ENCODE results near the gene SLC15A3. TPM values are rescaled to one million over a fixed set of nuclear protein-coding genes. Genes with fewer than 3 reads are reported as not detected.

Gene SLC15A3
- polyA plus RNA-seq, 1 of the 3 experiments (the other 2 are of a cell fraction): not detected

- no peak overlapping the region for H2AFZ ChIP-seq (ENCODE audit: low read depth)
- no peak overlapping the region for H3K4me2 ChIP-seq
- H3K27ac ChIP-seq (ENCODE audit: low read depth in 2 of 2, low read length in 1 of 2): no peak overlapping the region
- CTCF ChIA-PET: interaction anchor here (0.7 to 1.3 kb wide), 2 partner anchors 13 to 17 kb away, joined by 3 to 4 read pairs; no protein-coding TSS in a partner anchor
- H3K9ac ChIP-seq: no peak overlapping the region
- 89% methylated on average over 3 of the region's 3 CpGs for WGBS (ENCODE audit: low lambda C conversion rate)
- H3F3A ChIP-seq (replicated peaks; ENCODE audit: insufficient read depth): no peaks in the 10 kb centered on the region
- no peaks in the 10 kb centered on the region for H3K4me1 ChIP-seq (ENCODE audit: control insufficient read depth in 1 of 2, insufficient read depth in 2 of 2, low read depth in 1 of 2, low read length in 1 of 2)
- POLR2A ChIA-PET: no interaction called here
- TF ChIP-seq RAD21 (IDR thresholded peaks at IDR 0.05; ENCODE audit: low read length): no peak
- TF ChIP-seq JUND (IDR thresholded peaks at IDR 0.05): no peak
- no peak for TF ChIP-seq RCOR1 (IDR thresholded peaks at IDR 0.05; ENCODE audit: low read length)
- TF ChIP-seq POLR2AphosphoS5 (IDR thresholded peaks at IDR 0.05; ENCODE audit: low read depth, low read length): no peak
- no peak for TF ChIP-seq MXI1 (IDR thresholded peaks at IDR 0.05; ENCODE audit: low read depth, low read length)
- TF ChIP-seq EP300 (IDR thresholded peaks at IDR 0.05; ENCODE audit: borderline replicate concordance in 1 of 2, low read depth in 1 of 2, low read length in 1 of 2): no peak
- no peak for TF ChIP-seq TEAD4 (IDR thresholded peaks at IDR 0.05; ENCODE audit: borderline replicate concordance, insufficient read depth)
- no peak for DNase-seq
- no peaks in the 10 kb centered on the region for H4K20me1 ChIP-seq (ENCODE audit: insufficient read depth)
- no peaks in the 10 kb centered on the region for H3K79me2 ChIP-seq (ENCODE audit: insufficient read depth)
- no peak overlapping the region for H3K4me3 ChIP-seq (ENCODE audit: low read depth in 2 of 2, low read length in 1 of 2)
- no peaks in the 10 kb centered on the region for H3K9me2 ChIP-seq
- H3K27me3 ChIP-seq (ENCODE audit: insufficient read depth): no peaks in the 10 kb centered on the region
- no peaks in the 10 kb centered on the region for H3K9me3 ChIP-seq
- H3K36me3 ChIP-seq (replicated peaks in 1 of 2; ENCODE audit: control insufficient read depth in 1 of 2, insufficient read depth in 2 of 2, low read length in 1 of 2): no peaks in the 10 kb centered on the region
These were observed 780 bp upstream of the SLC15A3 start for GRCh38 chr11:60952742-60953170.

- no peak overlapping the region for H3K9ac ChIP-seq
- ChIA-PET POLR2A (no interaction called here), CTCF (no interaction called here)
- H3K27me3 ChIP-seq (ENCODE audit: insufficient read depth): no peaks in the 10 kb centered on the region
- no peaks in the 10 kb centered on the region for H3K79me2 ChIP-seq (ENCODE audit: insufficient read depth)
- 82% methylated on average over 8 of the region's 8 CpGs for WGBS (ENCODE audit: low lambda C conversion rate)
- no peak overlapping the region for H3K4me2 ChIP-seq
- H3K9me2 ChIP-seq: no peaks in the 10 kb centered on the region
- H4K20me1 ChIP-seq (ENCODE audit: insufficient read depth): no peaks in the 10 kb centered on the region
- no peaks in the 10 kb centered on the region for H3K9me3 ChIP-seq
- no peak overlapping the region for H3K4me3 ChIP-seq (ENCODE audit: low read depth in 2 of 2, low read length in 1 of 2)
- H3K36me3 ChIP-seq (replicated peaks in 1 of 2; ENCODE audit: control insufficient read depth in 1 of 2, insufficient read depth in 2 of 2, low read length in 1 of 2): no peaks in the 10 kb centered on the region
- no peaks in the 10 kb centered on the region for H3F3A ChIP-seq (replicated peaks; ENCODE audit: insufficient read depth)
- H3K4me1 ChIP-seq (ENCODE audit: control insufficient read depth in 1 of 2, insufficient read depth in 2 of 2, low read depth in 1 of 2, low read length in 1 of 2): no peaks in the 10 kb centered on the region
- H3K27ac ChIP-seq (ENCODE audit: low read depth in 2 of 2, low read length in 1 of 2): no peak overlapping the region
- TF ChIP-seq EZH2phosphoT487 (IDR thresholded peaks at IDR 0.05; ENCODE audit: borderline replicate concordance, low read depth): no peak
- TF ChIP-seq MAX (IDR thresholded peaks at IDR 0.05; ENCODE audit: low read depth): no peak
- no peak for TF ChIP-seq IRF3 (IDR thresholded peaks at IDR 0.05; ENCODE audit: low read depth, low read length)
- no peak for TF ChIP-seq SMC3 (IDR thresholded peaks at IDR 0.05; ENCODE audit: low read depth, low read length)
- no peak for TF ChIP-seq RCOR1 (IDR thresholded peaks at IDR 0.05; ENCODE audit: low read length)
- TF ChIP-seq PBX3 (IDR thresholded peaks at IDR 0.05): no peak
- TF ChIP-seq RFX5 (IDR thresholded peaks at IDR 0.05; ENCODE audit: low read length): no peak
- DNase-seq: no peak
- no peak overlapping the region for H2AFZ ChIP-seq (ENCODE audit: low read depth)
These were observed 421 bp downstream of the SLC15A3 start for GRCh38 chr11:60951606-60951903.

Measured in SK-N-SH (cell line).